ENCODE measurements around the gene STRAP. TPM values are rescaled to one million over a fixed set of nuclear protein-coding genes. Genes with fewer than 3 reads are reported as not detected.
A peak's percentile ranks its signal among the peaks of the same experiment; 100 is the strongest.

Gene STRAP, protein sequence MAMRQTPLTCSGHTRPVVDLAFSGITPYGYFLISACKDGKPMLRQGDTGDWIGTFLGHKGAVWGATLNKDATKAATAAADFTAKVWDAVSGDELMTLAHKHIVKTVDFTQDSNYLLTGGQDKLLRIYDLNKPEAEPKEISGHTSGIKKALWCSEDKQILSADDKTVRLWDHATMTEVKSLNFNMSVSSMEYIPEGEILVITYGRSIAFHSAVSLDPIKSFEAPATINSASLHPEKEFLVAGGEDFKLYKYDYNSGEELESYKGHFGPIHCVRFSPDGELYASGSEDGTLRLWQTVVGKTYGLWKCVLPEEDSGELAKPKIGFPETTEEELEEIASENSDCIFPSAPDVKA
- total RNA-seq, result 65.4 TPM
- long read RNA-seq, transcript STRAP-206 (9 exons, 1,698 nt), result minor isoform, 7 of 177 reads
- long read RNA-seq, transcript STRAP-202 (10 exons, 1,866 nt), result major isoform, 162 of 177 reads
- long read RNA-seq, partial matches to known transcripts, result 2 of 177 reads
- long read RNA-seq, other reads (novel, unspliced or antisense), result 6 of 177 reads

DNA sequence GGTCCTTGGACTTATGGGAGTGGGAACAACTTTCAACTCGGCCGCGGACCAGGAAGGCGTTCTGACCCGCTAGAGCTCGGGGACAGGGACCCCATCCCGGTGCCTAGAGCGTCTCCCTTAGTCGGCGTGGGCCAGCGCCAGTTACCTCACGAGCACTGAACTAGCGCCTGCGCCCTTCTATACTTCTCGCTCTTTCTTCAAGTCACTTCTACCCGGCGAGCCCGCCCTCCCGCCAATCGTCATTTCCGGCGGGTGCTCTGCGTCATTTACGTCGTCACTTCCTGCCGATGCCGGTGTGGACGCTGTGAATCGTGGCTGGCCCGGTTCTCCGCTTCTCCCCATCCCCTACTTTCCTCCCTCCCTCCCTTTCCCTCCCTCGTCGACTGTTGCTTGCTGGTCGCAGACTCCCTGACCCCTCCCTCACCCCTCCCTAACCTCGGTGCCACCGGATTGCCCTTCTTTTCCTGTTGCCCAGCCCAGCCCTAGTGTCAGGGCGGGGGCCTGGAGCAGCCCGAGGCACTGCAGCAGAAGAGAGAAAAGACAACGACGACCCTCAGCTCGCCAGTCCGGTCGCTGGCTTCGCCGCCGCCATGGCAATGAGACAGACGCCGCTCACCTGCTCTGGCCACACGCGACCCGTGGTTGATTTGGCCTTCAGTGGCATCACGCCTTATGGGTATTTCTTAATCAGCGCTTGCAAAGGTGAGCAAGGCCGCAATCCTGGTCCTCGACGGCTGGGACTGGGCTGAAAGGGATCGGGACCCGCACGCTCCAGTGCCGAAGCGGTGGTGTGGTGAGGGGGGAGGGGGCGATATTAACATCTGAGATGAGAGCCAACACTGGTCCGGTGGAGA, at the start of gene STRAP:
Gene STRAP, plus strand, starts transcription at position 270 of the 854 bp plus-strand sequence. Its CDS starts 321 bp downstream, at position 591.
- Histone ChIP-seq H3K9me3 (no peaks in the 10 kb centered on the region), H3K27me3 (ENCODE audit: low read depth) (no peaks in the 10 kb centered on the region), H3K4me3 (peak within 1 kb of the TSS; percentile 71), H3K27ac (peak within 1 kb of the TSS; percentile 97), H3K36me3 (peaks cover 8% of the 10 kb centered on the region), H3K4me1 (peaks cover 29% of the 10 kb centered on the region)
- DNase-seq, result peak; percentile 97
- ATAC-seq, result peak; percentile 98
- intact Hi-C loops (cut with DNase I), result no loop called here
- TF ChIP-seq, protein P1, sequence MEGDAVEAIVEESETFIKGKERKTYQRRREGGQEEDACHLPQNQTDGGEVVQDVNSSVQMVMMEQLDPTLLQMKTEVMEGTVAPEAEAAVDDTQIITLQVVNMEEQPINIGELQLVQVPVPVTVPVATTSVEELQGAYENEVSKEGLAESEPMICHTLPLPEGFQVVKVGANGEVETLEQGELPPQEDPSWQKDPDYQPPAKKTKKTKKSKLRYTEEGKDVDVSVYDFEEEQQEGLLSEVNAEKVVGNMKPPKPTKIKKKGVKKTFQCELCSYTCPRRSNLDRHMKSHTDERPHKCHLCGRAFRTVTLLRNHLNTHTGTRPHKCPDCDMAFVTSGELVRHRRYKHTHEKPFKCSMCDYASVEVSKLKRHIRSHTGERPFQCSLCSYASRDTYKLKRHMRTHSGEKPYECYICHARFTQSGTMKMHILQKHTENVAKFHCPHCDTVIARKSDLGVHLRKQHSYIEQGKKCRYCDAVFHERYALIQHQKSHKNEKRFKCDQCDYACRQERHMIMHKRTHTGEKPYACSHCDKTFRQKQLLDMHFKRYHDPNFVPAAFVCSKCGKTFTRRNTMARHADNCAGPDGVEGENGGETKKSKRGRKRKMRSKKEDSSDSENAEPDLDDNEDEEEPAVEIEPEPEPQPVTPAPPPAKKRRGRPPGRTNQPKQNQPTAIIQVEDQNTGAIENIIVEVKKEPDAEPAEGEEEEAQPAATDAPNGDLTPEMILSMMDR (IDR thresholded peaks at IDR 0.05), result no peak

DNA sequence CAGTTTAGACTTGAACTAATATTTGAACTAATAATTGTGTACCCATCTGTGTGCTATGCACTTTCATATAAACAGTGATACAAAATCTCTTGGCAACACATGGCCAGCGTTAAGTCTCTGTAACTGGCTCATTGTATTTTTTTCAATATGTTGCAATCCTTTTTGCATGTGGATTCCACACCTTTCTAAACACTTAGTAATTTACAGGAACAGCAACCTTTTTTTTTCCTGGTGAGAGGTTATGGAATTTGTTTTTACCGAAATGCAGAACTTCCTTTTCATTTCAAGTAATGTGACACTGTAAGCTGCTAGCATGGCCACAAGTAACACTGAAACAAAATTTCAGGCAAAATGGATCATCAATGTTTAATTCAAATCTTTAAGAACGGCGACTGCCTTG, 47.6 kb upstream of the STRAP start:
- intact Hi-C loops (cut with DNase I), result no loop called here
- Histone ChIP-seq H3K4me1 (no peaks in the 10 kb centered on the region), H3K27ac (no peak overlapping the region), H3K9me3 (no peaks in the 10 kb centered on the region), H3K4me3 (no peak overlapping the region), H3K36me3 (no peaks in the 10 kb centered on the region), H3K27me3 (ENCODE audit: low read depth) (no peaks in the 10 kb centered on the region)
- TF ChIP-seq, protein P1 (IDR thresholded peaks at IDR 0.05), result no peak
- no peak for DNase-seq
- ATAC-seq, result peak in 1 of 2 donors; percentile 77

DNA sequence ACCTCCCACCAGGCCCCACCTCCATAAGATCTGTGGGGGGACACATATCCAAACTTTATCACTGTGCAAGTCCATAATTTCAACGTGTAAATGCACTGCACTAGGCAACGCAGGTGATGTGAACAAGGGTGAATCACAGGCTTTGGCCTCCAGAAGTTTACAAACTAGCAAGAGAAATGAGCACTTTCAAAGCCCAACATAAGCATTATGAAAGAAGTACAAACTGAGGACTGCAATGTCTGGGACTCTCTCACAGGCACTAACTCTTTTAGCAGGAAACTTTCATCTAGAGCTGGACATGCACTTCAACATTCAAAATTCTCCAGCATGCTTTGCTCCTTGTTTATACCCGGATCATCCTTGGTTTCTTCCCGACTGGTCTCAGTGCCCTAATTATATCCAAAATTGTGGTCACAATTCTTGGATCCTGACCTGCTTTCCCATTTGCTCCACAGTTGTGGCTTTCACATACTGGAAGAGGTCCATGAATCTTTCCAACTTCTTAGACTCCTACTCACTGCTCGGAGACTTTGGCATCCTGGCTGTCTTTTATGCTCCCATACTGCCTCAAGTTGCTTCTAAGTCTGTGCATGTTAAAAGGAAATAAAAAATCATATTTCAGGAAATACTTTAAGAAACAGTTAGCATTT, 44.9 kb upstream of the STRAP start:
- H3K9me3 ChIP-seq, result no peaks in the 10 kb centered on the region
- no peak for DNase-seq
- no peak overlapping the region for H3K4me3 ChIP-seq
- no peak overlapping the region for H3K27ac ChIP-seq
- no peak for ATAC-seq
- no peaks in the 10 kb centered on the region for H3K36me3 ChIP-seq
- TF ChIP-seq, protein P1 (IDR thresholded peaks at IDR 0.05), result no peak
- no peaks in the 10 kb centered on the region for H3K27me3 ChIP-seq (ENCODE audit: low read depth)
- intact Hi-C loops (cut with DNase I), result no loop called here
- no peaks in the 10 kb centered on the region for H3K4me1 ChIP-seq

GRCh38 chr12:15839041-15839440, 43.1 kb upstream of the STRAP start:
- H3K27me3 ChIP-seq (ENCODE audit: low read depth), result no peaks in the 10 kb centered on the region
- H3K36me3 ChIP-seq, result no peaks in the 10 kb centered on the region
- no peak overlapping the region for H3K27ac ChIP-seq
- TF ChIP-seq, protein P1 (IDR thresholded peaks at IDR 0.05), result no peak
- ATAC-seq (no peak), DNase-seq (no peak)
- no peaks in the 10 kb centered on the region for H3K4me1 ChIP-seq
- intact Hi-C loops (cut with DNase I), result no loop called here
- H3K4me3 ChIP-seq, result no peak overlapping the region
- no peaks in the 10 kb centered on the region for H3K9me3 ChIP-seq

- ATAC-seq (no peak), DNase-seq (no peak)
- Histone ChIP-seq H3K36me3 (no peaks in the 10 kb centered on the region), H3K4me3 (no peak overlapping the region), H3K9me3 (no peaks in the 10 kb centered on the region), H3K4me1 (no peaks in the 10 kb centered on the region), H3K27ac (no peak overlapping the region), H3K27me3 (ENCODE audit: low read depth) (no peaks in the 10 kb centered on the region)
- intact Hi-C loops (cut with DNase I), result no loop called here
- TF ChIP-seq, protein P1 (IDR thresholded peaks at IDR 0.05), result no peak
These were observed 42.5 kb upstream of the STRAP start for GRCh38 chr12:15839682-15840081.

Measured in lower lobe of right lung (tissue), 2 donors.